MM.1S (cell line): ENCODE results near the gene PDZRN4.
A peak's percentile ranks its signal among the peaks of the same experiment; 100 is the strongest.

ENCODE experiments used
- DNase-seq: peaks from one replicate; pipeline ENCODE4 v3.0.0-alpha.2; 2015
- H2AFZ ChIP-seq: fragments of 300-600 bp; sonication (generic); 2 replicates; pipeline ENCODE4 v1.6.0; 2016; ENCODE audit warnings: antibody characterized with exemption, low read length
- H3F3A ChIP-seq: fragments of 300-600 bp; sonication (generic); 2 replicates; pipeline ENCODE4 v1.6.1; 2016; ENCODE audit warnings: mild to moderate bottlenecking, antibody characterized with exemption, low read length, moderate library complexity, mixed read lengths; ENCODE audit not compliant: insufficient read depth
- H3K27ac ChIP-seq: fragments of 300-600 bp; sonication (generic); 2 replicates; pipeline ENCODE4 v1.5.1; 2016; ENCODE audit warnings: mild to moderate bottlenecking, low read length
- H3K27me3 ChIP-seq: fragments of 300-600 bp; sonication (generic); replicated peaks from 2 replicates; pipeline ENCODE4 v1.6.0; 2016; ENCODE audit warnings: low read length; ENCODE audit not compliant: insufficient read depth
- H3K36me3 ChIP-seq: fragments of 300-600 bp; sonication (generic); replicated peaks from 2 replicates; pipeline ENCODE4 v1.6.1; 2016; ENCODE audit warnings: mild to moderate bottlenecking, low read length, mixed read lengths; ENCODE audit not compliant: insufficient read depth
- H3K4me1 ChIP-seq: fragments of 300-600 bp; sonication (generic); 2 replicates; pipeline ENCODE4 v1.6.1; 2016; ENCODE audit warnings: low read length, mixed read lengths
- H3K4me2 ChIP-seq: fragments of 300-600 bp; sonication (generic); 2 replicates; pipeline ENCODE4 v1.6.0; 2016; ENCODE audit warnings: low read depth, low read length
- H3K4me3 ChIP-seq: fragments of 300-600 bp; sonication (generic); 2 replicates; pipeline ENCODE4 v1.5.1; 2016; ENCODE audit warnings: low read length, mixed read lengths
- H3K79me2 ChIP-seq: fragments of 300-600 bp; sonication (generic); 2 replicates; pipeline ENCODE4 v1.6.1; 2016; ENCODE audit warnings: mixed run types, low read length, mixed read lengths
- H3K9ac ChIP-seq: fragments of 300-600 bp; sonication (generic); 2 replicates; pipeline ENCODE4 v1.6.1; 2016; ENCODE audit warnings: low read length, mixed read lengths
- H3K9me2 ChIP-seq: fragments of 300-600 bp; sonication (generic); replicated peaks from 2 replicates; pipeline ENCODE4 v1.6.1; 2016; ENCODE audit warnings: mild to moderate bottlenecking, low read length, mixed read lengths; ENCODE audit not compliant: insufficient read depth
- H3K9me3 ChIP-seq: fragments of 300-600 bp; sonication (generic); replicated peaks from 2 replicates; pipeline ENCODE4 v1.6.1; 2016; ENCODE audit warnings: mild to moderate bottlenecking, low read length, mixed read lengths; ENCODE audit not compliant: insufficient read depth
- H4K20me1 ChIP-seq: fragments of 300-600 bp; sonication (generic); 2 replicates; pipeline ENCODE4 v1.6.1; 2016; ENCODE audit warnings: mild to moderate bottlenecking, low read length, moderate library complexity, mixed read lengths; ENCODE audit not compliant: insufficient read depth
- CTCF ChIP-seq: fragments of 300-600 bp; sonication (generic); IDR thresholded peaks from 2 replicates; pipeline ENCODE4 v1.5.1; 2016; ENCODE audit warnings: antibody characterized with exemption, low read length, mixed read lengths
- EZH2 ChIP-seq: fragments of 300-600 bp; sonication (generic); optimal IDR thresholded peaks from 2 replicates; pipeline ENCODE3; 2017; ENCODE audit warnings: low read depth, mild to moderate bottlenecking, antibody characterized with exemption, low read length, mixed read lengths
- EZH2phosphoT487 ChIP-seq: fragments of 300-600 bp; sonication (generic); IDR thresholded peaks from 2 replicates; pipeline ENCODE4 v1.6.1; 2018; ENCODE audit warnings: antibody characterized with exemption, low read length

The PDZRN4 gene

DNA sequence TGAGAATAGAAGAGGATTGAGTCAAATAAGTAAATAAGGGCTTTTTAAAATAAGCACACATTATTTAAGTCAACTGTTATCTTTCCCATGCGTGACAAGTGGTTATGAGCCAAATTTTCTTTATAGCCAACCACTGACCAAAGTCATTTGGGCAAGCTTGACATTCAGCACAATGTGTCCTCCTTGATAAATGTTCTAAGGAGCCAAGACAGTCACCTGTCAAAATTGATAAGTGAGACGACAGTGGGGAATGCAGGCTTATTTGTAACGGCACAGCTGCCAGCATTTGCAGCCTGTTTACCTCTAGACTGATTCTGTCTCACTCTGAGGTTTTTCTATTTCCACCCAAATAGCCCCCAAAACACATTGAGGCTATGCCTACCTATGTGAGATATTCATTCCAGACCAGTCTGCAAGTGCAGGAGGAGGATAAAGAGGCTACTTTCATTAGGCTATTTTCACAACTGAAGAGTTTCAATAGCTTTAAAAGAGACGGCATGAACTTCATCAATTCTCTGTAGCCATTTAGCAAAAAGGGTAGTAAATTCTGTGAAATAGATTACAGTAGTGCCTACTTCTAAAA lies 339.5 kb downstream of the PDZRN4 start:
- H4K20me1 ChIP-seq: no peaks in the 10 kb centered on the region
- peak overlapping the region; percentile 15; the same call in 1 of the 2 replicates for H3K4me2 ChIP-seq
- no peak overlapping the region for H3K27ac ChIP-seq
- no peaks in the 10 kb centered on the region for H3K27me3 ChIP-seq
- no peak overlapping the region for H3K4me3 ChIP-seq
- no peaks in the 10 kb centered on the region for H3K9me2 ChIP-seq
- no peak overlapping the region for H2AFZ ChIP-seq
- no peak for DNase-seq
- no peaks in the 10 kb centered on the region for H3F3A ChIP-seq
- H3K4me1 ChIP-seq: peaks cover 9% of the 10 kb centered on the region; the same call in 1 of the 2 replicates
- H3K79me2 ChIP-seq: no peaks in the 10 kb centered on the region
- TF ChIP-seq CTCF (no peak), EZH2phosphoT487 (no peak), EZH2 (no peak)
- H3K9me3 ChIP-seq: no peaks in the 10 kb centered on the region
- H3K36me3 ChIP-seq: no peaks in the 10 kb centered on the region
- H3K9ac ChIP-seq: no peak overlapping the region

- Histone ChIP-seq H3K36me3 (no peaks in the 10 kb centered on the region), H3K4me3 (no peak overlapping the region), H3K27ac (no peak overlapping the region), H3K79me2 (no peaks in the 10 kb centered on the region), H4K20me1 (no peaks in the 10 kb centered on the region), H3K9me2 (no peaks in the 10 kb centered on the region), H3F3A (no peaks in the 10 kb centered on the region), H3K4me2 (no peak overlapping the region), H3K9ac (no peak overlapping the region), H2AFZ (no peak overlapping the region), H3K27me3 (no peaks in the 10 kb centered on the region), H3K9me3 (no peaks in the 10 kb centered on the region), H3K4me1 (peaks cover 9% of the 10 kb centered on the region; the same call in 1 of the 2 replicates)
- no peak for DNase-seq
- no peak for TF ChIP-seq EZH2
- TF ChIP-seq CTCF: no peak
- TF ChIP-seq EZH2phosphoT487: no peak
Observed at GRCh38 chr12:41528874-41529273, 340.8 kb downstream of the PDZRN4 start.

DNA sequence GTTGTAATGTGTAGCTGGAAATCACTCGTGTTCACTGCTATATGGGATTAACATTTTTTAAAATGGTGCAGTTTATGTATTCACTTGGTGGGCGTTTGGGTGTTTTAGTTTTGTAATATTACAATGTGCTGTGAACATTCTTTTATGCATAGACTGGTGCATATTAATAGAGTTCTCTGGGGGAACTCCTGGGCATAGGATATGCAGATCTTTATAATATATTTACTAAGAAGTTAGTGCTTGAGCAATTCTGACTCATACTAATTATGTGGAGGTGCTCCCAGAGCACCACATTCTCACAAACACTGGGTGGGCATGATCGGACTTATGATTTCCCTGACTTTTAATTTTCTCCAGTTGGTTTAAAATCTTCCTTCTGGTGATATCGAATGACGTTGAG lies 342.3 kb downstream of the PDZRN4 start:
- H2AFZ ChIP-seq: no peak overlapping the region
- H3K27me3 ChIP-seq: no peaks in the 10 kb centered on the region
- DNase-seq: no peak
- no peak overlapping the region for H3K4me3 ChIP-seq
- no peaks in the 10 kb centered on the region for H3K9me2 ChIP-seq
- H4K20me1 ChIP-seq: no peaks in the 10 kb centered on the region
- no peak overlapping the region for H3K27ac ChIP-seq
- H3K79me2 ChIP-seq: no peaks in the 10 kb centered on the region
- no peak for TF ChIP-seq EZH2phosphoT487
- no peak for TF ChIP-seq CTCF
- TF ChIP-seq EZH2: no peak
- no peaks in the 10 kb centered on the region for H3F3A ChIP-seq
- H3K4me2 ChIP-seq: no peak overlapping the region
- no peaks in the 10 kb centered on the region for H3K9me3 ChIP-seq
- no peak overlapping the region for H3K9ac ChIP-seq
- peaks cover 9% of the 10 kb centered on the region; the same call in 1 of the 2 replicates for H3K4me1 ChIP-seq
- H3K36me3 ChIP-seq: no peaks in the 10 kb centered on the region
